Measurements from ENCODE around the gene CLDN14.
"Not testable (repeated sequence)": the region's sequence is repeated elsewhere in the genome, so short reads cannot be mapped to it uniquely, and the experiment has no call there.

CLDN14 gene

DNA sequence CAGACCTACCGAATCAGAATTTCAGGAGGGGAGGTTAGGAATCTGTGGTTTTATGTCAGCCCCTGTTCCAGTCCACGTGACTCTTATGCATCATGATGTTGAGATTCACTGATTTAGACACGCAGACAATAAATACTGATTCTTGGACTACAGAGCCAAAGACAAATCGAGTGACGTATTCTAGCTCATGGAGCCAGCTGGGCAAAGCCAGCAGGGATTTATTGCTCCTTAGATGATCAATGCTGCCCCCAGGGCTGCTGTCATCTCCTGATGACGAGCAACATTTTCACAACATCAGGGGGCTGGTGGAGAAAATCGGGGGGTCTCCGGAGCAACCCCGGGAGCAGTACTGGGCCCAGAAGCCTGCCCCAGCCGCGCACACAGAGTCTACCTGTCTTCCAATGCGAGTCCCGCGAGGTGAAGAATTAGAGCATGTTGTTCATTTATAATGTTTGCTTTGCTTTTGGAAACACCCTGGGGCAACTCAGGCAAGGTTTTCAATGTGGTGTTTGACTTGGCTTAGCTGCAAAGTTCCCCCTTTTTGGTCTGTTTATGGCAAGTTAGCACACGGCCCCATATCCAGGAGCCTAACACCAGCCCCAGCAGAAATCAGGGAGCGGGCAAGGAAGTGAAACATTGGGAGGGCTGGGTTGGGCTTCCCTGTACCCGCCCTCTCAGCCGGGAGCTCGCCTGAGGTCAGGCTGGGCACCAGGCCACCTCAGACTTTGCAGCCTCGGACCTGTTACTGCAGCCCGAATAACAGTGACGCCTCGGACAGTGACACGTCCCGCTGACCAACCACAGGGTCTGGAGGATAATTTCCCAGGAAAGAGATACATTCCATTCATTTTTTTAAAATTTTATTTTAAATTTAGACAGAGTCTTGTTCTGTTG, 19.9 kb upstream of the CLDN14 start:
- no peak for DNase-seq

DNA sequence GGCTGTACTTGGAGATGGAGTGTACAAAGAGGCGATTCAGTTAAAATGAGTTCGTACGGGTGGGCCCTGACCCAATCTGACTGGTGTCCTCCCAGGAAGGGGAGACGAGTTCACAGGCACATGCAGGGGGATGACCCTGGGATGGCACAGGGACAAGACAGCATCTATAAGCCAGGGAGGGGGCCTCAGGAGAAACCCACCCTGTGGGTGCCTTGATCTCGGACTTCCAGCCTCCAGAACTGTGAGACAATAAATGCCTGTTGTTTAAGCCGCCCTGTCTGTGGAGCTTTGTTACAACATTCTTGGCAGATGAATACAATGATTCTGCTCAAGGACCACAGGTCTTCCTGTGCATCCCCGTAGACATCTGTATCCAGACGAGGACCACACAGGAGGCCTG, 14.6 kb upstream of the CLDN14 start:
- DNase-seq = no peak

DNA sequence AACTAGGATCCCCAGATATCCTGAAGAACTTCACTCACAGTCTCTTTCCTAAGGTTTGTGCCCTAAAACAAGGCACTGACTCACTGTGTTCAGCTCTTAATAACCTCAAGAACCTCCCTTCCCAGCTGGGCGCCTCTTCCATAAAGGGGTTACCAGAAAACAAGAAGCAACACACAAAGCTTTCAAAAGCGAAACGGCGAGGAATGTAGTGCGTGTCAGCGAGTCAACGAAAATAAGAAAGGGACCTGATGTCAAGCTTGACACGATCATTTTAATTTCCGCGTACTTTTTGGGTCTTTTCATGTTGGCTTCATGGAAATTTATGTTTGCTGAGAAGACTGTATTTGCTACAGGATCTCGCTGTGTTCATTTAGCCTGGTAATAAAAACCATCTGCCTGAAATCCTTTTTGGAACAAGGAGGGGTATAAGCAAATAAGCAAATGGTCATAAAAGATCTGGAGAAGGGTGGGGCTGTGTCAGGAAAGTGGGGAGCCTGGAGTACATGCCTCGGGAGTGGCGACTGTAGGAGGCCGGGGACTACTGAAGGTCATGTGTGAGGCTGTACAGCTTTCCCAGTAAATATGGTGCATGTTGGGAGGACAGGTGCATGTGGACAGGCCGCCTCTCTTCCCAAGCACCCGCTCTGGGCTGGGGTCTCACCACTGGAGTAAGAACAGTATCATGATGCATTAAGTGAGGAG, 11.4 kb upstream of the CLDN14 start:
- DNase-seq = no peak

DNA sequence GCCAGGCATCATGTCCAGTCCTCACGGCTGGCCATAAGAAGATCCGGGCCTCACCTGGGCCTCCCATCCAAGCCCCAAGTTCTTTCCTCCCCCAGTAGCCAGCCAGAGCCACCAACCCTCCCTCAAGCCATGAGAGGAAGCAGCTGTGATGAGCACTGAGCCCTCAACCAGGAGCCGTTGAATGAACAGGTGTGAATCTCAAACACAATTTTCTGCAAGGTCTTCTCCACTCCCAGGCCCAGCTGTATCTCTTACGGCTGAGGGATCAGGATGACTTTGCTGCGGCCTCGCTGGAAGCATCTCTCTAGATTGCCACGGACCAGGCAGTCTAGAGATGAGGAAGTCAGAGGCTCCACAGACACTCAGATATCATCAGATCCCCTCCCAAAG, 9.8 kb upstream of the CLDN14 start:
- no peak for DNase-seq

DNA sequence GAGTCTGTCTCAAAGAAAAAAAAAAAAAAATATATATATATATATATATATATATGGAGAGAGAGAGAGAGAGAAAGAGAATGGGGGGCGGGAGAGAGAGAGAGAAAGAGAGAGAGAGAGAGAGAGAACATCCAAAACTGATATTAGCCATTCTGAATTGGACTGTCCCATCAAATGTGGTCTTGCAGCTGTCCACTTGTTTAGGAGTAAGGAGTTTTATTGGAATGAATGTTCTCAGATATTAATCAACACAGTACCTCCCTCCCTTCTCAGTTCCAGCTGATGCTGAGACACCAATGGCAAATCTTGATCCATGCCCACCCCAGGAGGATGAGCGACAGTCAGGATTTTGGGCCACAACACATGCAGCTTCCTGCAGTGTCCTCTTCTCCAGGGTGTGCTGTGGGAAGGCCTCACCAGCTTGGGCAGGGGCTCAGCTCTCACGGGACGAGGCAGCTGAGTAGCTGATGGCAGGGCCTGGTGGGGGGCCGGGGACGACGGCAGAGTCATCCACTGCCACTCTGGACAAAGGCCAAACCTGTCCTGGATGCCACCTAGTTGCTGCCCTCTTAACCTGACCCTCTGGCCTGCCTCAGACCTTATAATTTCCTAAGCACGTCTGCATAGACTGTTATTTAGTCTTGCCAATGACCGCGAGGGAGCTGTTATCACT, 9.3 kb upstream of the CLDN14 start:
- no peak for DNase-seq

DNA sequence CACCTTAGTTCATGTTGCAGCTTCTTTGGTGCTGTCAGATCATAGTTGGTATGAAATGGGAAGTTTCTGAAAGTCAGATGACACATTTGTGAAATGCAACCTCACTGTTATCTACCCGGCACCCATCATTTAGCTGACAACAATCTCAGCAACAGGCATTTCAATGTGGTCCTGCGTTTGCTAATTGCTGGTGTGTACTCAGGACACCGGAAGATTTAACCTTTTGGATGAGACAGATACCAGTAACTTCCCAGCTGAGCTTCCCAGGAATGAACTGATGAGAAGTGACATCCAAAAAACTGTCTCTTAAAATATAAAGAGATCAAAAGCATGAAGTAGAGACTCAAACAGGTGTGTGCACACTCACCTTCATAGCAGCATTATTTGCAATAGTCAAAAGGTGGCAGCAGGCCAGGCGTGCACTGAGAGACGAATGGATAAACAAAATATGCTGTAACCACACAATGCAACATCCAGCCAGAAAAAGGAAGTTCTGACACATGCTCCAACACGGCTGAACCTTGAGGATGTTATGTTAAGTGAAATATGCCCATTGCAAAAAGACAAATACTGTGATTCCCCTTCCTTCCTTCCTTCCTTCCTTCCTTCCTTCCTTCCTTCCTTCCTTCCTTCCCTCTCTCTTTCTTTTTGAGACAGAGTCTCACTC, 7.9 kb upstream of the CLDN14 start:
- DNase-seq = no peak

DNA sequence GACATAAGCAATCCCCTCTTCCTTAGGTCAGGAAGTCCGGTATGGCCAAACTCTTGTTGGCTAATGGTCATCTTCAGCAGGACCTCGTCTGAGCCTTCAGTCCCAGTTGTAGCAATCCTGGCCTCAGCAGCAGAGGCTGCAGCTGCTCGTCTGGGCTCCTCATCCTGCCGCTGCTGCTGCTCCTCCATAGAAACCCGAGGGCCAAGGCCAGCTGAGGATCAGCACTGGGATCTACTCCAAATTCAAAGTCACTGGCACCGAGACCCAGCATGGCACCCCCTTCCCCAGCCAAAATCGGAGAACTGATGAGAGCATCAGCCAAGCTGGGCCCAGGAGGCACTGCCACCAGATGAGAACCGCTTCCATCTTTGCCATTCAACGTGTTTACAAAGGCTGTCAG, 6.3 kb upstream of the CLDN14 start:
- no peak for DNase-seq

DNA sequence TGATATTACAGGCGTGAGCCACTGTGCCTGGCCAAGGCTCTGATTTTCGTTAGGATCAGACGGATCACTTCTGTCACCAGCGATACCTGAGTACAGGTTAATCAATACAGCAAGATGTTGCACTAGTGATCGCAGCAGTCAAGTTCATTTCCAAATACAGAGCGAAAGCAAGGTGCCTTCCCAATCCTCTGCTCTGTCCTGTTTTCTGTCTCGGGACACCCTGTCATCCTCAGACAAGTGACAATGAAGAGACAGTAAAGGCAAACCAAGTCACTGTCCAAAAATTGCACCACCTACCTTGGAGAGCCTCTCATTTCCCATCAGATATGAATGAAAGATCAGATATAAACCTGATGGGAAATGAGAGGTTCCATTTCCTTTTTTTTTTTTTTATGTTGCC, 5.6 kb upstream of the CLDN14 start:
- DNase-seq = no peak

DNA sequence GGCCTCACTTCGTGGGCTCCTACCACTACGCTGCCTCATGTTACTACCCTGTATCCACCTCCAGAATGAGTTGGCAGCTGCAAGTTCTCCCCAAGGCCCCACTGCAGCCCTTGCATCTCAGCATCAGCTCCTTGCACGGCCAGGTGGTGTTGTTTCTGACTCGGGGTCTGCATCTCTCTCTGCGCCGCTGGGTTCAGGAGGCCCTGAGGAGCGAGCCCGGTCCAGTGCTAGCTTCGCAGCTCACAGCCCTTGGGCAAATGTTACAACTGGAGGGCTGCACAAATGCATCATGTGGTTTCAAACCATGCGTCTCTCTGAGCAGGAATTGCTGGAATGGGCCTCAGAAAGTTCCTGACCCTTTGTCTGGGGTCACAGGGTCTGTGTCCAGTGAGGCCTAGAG, 3.2 kb upstream of the CLDN14 start:
- DNase-seq = no peak

DNA sequence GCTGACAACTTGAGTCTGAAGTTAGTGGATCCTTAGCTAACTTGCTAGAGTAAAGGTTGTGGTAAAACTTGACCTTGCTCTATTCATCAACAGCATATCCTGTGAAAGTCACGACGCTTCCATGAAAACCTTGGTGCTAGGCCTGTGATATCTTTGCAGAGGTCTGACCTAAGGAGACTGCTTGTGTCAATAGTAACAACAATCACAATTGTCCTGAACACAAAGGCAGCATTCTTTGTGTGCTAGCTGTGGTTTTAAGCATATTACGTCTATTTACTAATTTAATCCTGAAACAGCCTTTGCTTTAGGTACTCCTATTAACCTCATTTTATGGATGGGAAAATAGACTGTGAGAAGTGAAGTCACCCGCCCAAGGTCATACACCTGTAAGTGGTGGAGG, 2.8 kb upstream of the CLDN14 start:
- DNase-seq = no peak

DNA sequence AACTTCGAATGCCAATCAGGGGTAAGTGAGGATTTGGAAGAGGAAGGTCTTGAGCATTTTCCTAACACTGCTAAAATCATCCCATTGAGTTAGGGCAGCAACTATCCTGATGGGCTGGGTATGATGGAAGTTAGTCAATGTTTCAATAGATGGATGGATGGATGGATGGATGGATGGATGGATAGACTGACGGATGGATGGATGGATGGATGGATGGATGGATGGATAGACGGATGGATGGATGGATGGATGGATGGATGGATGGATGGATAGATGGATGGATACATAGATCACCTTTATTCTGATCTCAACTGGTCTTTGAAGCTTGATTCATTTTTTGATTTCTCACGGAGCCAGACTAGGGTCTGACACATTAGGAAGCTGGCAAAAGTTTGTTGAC, 2.3 kb upstream of the CLDN14 start:
- DNase-seq = no peak

DNA sequence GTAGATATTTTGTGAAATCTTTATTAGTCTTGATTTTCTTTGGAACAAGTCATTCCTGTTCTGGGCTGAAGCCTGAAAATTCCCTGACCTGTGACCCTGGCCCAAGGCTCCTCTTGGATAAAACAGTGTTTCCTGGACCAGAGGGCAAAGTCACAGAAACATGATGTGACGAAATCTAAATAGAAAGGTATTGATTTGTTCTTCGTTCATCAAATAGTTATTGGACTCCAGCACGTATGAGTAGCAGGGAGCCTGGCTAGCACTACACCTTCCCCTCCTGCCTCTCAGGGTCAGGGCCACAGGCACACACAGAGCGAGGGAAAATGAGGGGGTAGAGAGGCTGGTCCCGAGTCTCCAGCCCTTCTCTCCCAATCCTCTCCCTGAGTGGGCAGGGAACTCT, 1.7 kb upstream of the CLDN14 start:
- DNase-seq = no peak

DNA sequence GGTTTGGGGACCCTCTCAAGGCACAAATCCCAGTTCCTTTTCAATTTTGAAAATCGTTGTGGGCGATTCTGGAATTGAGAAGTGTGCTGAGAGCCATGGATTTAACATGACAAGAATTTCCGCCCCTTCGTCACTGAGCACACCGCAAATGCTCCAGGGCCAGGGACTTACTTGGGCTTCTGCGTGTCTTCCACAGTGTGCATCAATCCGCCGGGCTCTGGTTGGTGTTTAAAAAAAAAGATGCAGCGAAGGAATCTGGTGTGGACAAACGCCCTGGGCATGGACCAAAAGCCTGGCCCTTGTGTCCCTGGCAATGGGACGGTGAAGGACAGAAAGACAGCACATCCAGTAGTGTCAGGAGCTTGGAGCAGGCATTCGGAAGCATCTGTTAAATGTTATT, 696 bp upstream of the CLDN14 start:
- DNase-seq = no peak

DNA sequence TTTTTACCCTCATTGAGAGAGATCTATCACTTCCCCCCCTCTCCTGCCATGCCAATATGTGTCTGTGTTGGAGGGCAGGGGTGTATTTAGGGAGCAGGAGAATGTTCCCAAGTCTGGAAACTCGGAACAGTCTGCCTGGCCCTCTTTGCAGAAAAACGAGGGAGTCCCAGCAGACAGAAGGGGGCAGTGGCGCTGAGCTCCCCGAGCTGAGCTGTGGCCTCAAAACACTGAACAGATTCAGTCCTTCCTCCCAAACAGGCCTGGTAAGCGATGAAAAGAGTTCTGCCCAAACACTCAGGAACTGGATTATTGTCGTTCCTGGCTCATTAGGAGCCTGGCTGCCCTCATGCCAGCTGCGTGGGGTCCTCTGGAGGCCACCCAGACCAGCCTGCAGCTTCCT, 981 bp downstream of the CLDN14 start:
- no peak for DNase-seq

DNA sequence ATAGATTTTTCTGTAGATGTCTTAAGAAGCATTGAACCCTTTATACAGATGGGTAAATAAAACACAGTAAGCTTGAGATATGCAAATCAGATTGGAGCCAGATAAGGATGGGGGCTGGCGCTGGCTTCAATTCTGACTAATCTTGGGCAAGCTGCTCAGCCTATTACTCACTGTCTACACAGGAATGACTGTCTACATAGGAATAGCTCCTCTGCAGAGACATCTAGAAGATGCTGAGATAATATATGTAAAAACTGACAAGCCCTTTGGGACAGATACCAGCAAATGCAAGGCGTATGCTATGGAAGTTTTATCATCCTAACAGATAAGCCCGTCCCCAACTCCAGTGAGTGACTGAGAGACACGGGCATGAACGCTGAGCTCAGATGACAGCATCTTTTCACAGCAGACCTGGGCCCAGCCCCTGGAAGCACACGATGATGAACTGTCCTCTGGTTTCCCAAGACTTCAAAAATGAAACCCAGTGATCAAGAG, 1.7 kb downstream of the CLDN14 start:
- no peak for DNase-seq

DNA sequence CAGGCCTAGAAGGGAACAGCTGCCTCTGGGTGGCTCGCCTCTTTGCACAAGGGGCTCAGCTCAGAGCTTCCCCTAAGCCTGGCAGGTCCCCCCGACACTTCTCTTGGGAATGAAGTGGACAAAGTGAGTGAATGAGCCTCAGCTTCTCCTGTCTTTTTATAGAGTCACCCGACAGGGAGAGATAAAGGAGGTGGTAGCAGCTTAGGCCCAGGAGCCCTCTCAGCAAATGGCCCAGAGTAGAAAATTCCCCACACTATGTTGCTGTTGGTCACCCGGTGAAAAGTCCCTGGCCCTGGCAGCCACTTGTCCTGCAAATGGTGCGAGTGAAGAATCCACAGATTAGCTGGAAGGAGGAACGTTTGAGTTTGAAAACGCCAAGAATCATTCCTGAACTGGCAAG, 2.4 kb downstream of the CLDN14 start:
- no peak for DNase-seq

DNA sequence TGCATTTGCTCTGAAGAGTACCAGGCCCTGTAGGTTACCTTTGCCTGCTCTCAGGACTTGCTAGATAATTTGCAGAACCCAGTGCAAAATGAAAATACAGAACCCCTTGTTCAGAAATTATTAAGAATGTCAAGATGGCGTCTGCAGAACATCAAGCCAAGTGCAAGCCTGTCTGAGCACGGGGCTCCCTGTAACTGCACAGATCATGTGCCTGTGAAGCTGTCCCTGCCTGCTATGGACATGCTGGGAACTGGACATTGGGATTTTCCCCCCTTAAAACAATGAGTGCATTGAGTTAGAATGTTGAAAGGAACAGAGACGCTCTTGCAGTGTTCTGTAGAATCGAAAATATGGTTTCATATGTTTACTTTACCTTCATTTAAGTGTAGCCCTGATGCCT, 2.9 kb downstream of the CLDN14 start:
- DNase-seq = no peak

DNA sequence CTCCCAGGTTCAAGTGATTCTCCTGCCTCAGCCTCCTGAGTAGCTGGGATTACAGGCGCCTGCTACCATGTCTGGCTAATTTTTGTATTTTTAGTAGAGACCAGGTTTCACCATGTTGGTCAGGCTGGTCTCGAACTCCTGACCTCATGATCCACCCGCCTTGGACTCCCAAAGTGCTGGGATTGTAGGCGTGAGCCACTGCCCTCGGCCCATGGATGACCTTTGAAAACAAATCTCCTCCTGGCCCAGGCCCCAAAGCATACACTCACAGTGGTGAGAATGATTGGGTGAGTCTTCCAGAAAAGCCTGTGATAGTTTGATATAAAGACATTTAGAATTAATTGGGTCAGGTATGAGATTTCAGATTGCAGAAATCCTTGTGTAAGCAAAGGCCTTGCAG, 3.4 kb downstream of the CLDN14 start:
- not testable (repeated sequence) for DNase-seq

DNA sequence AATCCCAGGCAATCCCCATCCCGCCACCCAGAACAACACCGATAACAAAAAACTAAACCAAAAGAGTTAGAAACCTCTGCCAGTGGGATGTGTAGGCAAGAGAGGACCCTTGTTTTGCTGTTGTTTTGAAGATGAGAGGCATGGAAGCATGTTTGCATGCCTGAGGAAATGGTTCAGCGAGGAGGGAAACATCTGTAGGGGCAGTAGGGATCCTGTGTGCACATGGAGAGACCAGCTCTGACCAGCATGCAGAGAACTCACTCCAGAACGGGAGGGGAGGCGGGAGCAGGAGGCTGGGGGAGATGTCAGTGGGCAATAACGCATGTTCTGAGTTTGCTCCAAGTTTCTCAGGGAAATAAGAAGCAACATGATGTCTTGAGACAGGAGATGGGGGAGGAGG, 5.3 kb downstream of the CLDN14 start:
- no peak for DNase-seq

DNA sequence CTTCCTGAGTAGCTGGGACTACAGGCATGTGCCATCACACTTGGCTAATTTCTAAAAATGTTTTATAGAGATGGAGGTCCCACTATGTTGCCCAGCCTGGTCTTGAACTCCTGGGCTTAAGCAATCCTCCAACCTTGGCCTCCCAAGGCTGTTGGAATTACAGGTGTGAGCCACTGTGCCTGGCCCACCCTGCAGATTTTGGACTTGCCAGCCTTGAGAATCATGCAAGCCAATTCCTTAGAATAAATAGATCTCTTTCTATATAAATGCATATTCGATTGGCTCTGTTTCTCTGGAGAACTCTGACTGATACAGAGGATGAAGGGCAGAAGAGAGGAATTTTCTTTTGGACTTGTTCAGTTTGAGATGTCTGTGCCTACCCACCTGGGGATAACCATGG, 6.7 kb downstream of the CLDN14 start:
- DNase-seq = no peak

DNA sequence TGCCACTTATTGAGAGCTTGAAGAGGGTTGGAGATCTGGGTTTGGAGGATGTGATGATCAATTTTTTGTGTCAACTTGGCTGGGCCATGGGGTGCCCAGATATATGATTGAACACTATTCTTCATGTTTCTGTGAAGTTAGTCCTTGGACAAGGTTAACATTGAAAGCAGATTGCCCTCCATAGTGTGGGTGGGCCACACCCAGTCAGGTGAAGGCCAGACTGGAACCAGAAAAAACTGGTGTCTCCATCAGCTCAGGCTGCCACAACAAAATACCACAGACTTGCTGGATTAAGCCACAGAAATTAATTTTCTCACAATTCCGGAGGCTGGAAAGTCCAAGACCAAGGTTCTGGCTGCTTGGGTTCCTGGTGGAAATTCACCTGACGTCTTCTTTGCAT, 7.5 kb downstream of the CLDN14 start:
- no peak for DNase-seq

DNA sequence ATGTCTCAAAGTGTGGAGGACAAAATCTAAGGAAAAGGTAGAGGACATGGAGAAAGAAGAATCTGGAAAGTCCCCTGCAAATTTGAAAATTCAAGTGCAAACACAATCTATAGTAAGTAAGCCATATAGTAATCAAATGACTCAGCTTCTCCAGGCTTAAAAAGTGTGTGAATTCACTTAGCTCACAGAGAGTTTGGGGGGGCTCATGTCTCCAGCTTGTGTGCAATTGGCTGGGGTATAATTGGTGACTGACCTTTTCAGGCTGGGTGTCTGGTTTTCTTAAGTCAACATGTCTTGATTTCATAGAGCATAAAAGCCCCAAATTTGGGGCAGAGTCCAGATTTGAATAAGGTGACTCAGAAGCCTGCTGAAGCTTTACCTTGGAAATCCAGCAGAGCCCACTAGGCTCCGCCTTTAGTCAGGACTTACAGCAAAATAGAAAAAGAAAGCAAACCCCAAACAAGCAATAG, 8.6 kb downstream of the CLDN14 start:
- no peak for DNase-seq

DNA sequence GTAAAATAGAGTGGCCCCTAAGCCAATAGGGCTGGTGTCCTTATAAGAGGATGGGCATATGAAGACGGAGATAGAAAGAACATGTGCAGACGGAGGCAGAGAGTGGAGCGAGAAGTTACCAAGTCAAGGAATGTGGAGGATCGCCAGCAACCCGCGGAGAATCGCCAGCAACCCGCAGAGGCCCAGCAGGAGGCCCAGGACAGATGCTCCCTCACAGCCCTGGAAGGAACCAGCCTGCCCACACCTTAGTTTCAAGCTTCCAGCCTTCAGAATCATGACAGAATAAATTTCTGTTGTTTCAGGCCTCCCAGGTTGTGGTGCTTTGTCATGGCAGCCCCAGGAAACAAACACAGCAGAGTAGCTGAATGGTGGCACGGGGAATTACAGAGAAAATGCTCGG, 9.6 kb downstream of the CLDN14 start:
- DNase-seq = no peak
